Retinal pigment epithelial cell (primary cell): Measurements from ENCODE around the gene LDHD.

Experiments
- DNase-seq: peaks from one replicate; pipeline ENCODE4 v3.0.0-alpha.2; 2010; ENCODE audit warnings: low read depth
- H3K4me3 ChIP-seq: 2 replicates; pipeline ENCODE4 v1.5.1; 2011; ENCODE audit warnings: mild to moderate bottlenecking, low read length, control low read depth, moderate library complexity
- CTCF ChIP-seq: conservative IDR thresholded peaks from 2 replicates; pipeline ENCODE4 v1.5.1; 2011; ENCODE audit warnings: low read depth, low read length, control low read depth, inconsistent platforms

LDHD gene

DNA sequence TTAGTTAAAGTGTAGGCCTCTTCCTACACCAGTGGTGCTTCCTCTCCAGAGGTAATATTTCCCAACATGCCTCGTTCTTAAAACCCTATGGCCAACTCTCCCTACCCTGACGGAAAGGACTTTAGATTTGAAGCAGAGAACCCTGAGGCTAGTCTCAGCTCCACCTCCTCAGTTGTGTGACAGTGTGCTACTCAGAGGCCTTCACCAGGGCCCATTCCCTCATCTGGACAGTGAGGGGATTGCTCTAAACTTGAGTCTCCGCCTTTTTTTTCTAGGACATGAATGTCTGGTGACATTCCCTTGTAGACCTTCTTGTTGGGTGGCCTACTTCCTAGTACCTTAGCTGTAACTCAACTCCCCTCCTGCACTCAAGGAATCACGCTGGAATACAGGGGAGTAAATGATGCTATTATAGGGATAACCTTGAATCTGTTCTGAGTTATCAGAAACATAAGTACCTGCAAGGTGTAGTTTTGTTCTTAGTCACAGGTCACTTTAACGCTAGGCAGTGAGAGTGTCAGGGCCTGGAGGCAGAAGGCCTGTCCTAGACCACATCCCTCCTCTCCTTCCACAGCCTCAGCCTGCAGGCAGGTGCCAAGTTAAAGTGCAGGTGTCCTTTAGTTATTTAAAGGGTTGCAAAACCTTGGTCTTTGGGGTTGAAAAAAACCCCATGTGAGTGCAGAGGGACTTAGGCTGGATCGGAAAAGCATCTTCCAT is 26.9 kb downstream of the LDHD start:
- no peak for DNase-seq
- H3K4me3 ChIP-seq = no peak overlapping the region
- TF ChIP-seq CTCF = no peak

GRCh38 chr16:75088934-75089333 is 27.6 kb downstream of the LDHD start:
- H3K4me3 ChIP-seq = no peak overlapping the region
- DNase-seq = no peak
- no peak for TF ChIP-seq CTCF

- no peak for DNase-seq
- TF ChIP-seq CTCF = no peak
Observed at GRCh38 chr16:75088216-75088615, 28.4 kb downstream of the LDHD start.

GRCh38 chr16:75087375-75087979 is 29.1 kb downstream of the LDHD start:
- no peak overlapping the region for H3K4me3 ChIP-seq
- TF ChIP-seq CTCF = no peak
- no peak for DNase-seq

More at GRCh38 chr16:75088216-75088615, 28.4 kb downstream of the LDHD start:
- H3K4me3 ChIP-seq = no peak overlapping the region

DNA sequence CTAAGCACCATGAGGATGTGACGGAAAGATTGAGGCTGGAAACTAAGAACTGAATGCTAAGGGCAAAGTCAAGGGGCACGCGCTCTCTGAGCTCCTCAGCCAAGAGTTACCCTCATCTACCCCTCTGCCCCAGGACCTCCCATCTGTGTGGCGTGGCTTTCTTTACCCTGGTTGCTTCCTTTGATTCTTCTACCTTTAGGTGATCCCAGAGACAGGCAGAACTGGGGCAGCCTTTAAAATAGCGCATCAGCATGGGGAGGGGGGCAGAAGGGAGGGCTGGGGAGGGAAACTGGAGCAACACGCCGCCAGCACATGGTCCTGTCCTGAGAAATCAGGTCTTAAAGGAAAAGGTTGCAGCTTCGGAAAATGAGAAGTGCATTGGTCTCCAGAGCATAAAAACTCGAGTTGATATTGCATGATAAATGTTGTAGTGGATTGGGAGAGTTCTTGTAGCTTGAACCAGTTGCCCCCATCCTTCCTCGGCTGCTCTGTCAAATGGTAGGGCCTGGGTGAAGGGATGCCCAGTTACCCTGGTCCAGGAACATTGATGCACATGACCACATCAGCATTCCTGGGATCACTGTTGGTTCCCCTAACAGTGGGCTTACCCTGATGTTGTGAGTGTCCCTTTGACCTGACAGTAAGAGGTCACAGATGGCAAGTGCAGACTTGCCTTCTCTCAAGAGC is 29.7 kb downstream of the LDHD start:
- no peak for TF ChIP-seq CTCF
- DNase-seq = no peak
- H3K4me3 ChIP-seq = no peak overlapping the region

DNA sequence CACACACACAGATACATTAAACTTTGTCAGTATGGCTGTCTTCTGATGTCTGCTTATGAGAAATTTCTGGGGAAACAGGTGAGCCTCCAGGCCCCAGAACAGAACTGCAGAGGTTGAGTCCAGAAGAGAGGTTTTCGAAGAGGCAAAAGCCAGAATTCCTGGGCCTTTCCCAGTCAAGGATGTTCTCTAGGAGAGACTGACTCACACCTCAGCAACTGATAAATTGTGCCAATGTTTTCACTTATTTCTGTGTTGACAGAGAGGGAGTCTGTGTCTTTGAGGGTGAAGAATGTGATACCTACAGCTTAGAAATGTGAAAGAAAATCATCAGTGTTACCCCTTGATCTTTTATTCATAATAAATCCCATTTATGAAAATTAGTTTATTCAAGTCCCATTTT is 30.3 kb downstream of the LDHD start:
- DNase-seq = no peak
- TF ChIP-seq CTCF = no peak
- H3K4me3 ChIP-seq = no peak overlapping the region
